HL-60/S4 (cell line): ENCODE results near the gene GRID1.

Experiments
- in situ Hi-C: fragments of 300-500 bp; cut with MboI; formaldehyde crosslinking; loops from 2 replicates; pipeline ENCODE4 v1.14.3; 2022; ENCODE audit warnings: low sequenced_read_pairs

The GRID1 gene

DNA sequence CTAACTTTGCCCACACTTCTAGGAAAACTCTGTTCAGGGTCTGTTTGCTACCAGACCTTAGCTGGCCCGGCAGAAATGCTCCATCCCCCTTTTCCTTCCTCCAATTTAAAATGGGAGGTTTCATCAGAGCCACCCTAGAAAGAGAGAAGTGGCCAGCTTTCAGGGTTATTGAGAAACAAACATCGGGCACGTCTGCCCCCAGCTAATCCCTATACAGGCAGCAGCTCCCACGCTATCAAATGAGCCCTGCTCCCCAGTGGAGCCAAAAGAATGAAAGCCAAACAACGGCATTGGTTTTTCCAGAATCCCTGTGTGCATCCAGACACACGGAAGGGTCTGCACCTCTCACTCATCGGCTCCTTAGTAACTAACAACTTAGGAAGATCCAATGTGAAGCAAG lies 132.5 kb downstream of the GRID1 start:
- in situ Hi-C loops = no loop called here

DNA sequence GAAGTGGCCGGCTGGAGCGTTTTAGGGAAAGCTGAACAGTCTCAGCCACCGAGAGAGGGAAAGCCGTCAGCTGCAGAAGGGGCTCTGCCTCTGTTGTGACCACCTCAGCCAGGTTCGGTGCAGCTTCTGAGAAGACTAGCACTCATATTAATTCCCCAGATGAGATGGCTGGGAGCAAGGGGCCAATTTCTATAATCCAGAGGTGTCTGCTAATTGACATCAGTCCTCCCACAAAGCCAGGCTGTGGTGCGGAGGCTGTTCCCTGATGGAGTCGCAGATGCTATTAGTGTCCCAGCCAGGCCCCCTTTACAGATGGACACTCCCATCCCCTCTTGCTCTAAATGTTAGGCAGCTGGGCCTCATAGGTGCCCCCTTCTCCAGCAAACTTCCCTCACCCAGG lies 133.5 kb downstream of the GRID1 start:
- in situ Hi-C loops = no loop called here

DNA sequence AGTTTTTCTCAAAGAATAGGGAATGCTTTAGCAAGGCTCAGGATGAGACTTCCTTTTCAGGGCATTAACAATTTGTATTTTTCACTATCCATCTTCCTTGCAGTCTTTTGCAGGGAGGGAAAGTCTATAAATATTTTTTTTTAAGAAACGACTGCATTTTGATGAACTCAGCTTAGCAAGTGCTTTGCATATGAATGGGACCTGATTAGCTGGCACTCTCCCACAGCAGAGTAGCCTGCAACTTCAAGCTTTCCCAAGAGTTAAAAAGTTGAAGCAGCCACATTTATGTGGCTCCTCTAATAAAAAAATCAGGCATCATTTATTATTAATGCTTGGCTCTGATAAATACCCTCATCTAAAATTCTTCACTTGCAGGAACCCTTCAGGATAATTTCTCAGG lies 134.0 kb downstream of the GRID1 start:
- in situ Hi-C loops = no loop called here

DNA sequence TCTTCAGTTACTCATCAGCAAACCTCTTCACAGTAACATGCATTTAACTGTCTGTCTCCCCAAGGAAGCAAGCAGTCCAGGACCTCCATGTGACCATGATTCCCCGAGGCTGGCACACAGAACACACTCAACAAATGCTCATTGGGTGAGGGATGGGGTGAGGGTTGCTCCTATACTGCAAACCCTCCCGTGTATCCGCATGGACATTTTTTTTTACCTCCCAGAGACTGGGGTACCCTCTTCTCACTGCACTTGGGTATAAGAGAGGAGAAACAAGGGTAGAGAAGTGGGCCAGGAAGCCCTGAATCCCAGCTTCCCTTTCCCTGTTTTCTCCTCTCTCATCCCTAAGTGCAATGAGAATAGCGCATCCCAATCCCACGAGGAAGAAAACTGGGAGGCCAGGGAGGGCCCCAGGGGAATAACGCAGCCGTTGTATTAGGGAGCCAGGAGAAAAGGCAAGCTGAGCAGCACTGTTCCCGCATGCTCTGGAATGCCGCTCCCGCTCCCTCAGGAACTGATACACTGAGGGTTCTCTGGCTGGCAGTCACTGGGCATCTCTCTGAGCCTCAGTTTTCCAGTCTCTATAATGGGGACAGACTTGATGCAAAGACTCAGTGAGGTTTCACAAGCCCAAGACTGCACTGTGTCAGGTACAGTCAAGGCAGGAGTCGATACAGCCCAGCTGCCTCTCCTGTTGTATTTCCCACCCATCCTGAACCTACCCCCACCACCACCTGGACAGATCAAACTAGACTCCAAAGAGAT lies 134.6 kb downstream of the GRID1 start:
- in situ Hi-C loops = no loop called here

DNA sequence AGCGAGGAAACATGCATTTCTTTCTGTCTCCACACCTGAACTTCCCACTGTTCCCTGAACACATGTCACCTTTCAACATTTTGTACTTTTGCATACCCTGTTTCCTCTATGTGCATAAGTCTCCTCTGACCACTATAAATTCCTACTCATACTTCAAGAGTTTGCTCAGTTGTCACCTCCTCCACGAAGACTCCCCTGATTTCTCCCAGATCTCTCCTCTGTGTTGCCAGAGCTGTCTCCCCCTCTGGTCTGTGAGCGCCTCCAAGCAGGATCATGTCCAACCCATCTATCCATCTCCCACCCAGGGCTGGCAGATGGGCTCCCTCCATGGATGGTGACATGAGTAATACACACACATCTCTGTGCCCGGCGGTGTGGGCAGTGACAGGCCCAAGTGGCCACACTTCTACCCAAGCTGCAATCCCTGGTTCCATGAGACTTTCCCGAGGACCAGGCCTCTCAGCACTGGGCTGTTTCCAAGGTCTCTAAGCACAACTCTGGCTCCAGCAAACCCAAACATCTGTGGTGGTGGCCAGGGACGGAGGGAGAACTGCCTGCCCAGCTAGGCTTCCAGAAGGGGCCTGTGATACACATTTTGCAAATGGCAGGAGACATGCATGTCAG lies 135.9 kb downstream of the GRID1 start:
- in situ Hi-C loops = no loop called here

DNA sequence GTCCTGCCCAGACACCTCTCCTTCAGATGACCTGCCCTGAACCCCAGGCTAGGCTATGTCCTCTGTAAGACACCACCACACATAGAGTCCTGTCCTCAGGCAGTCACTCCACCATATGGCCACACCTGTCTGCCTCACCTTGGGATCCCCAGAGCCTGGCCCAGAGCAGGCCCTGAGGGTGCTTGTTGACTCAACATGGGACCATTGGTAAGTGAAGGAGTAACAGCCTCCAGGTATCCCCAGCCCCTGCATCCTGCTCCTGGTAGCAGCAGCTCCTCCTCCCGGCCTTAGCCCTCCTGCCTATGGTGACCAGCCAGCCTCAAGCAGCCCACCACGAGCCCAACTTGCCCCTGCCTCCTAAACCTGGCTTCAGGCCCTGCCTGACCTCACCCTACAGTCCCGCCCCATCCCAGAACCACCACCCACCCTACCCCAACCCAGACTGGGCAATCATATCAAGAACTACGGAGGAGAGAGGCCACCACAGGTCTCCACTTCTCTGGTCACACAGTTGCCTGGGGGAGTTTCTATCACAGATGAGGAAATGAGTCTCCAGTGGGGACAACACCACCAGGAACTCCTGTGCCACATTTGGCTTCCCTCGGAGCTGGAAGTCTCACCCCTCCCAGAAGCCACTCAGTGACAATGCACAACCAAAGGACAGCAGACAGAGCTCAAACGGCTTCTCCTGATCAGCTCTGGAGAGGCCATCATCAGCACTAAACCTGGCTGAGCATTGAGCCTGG lies 136.6 kb downstream of the GRID1 start:
- in situ Hi-C loops = no loop called here

DNA sequence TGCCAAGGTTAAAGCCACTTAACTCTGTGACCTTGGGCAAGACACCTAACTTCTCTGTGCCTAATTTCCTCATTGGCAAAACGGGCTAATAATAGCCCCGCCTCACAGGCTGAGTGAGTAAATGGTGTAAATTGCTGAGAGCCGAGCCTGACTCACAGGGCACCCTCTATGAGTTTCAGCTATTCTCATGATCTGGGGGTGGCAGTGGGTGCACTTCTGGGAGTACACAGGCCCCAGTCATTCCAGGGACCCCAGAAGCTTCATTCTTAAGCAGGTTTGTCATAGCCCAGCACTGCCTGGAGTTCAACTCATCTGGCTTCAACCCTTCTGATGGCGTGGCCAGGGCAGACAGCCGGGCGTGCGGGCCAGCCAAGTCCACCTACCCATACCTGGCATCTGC lies 137.2 kb downstream of the GRID1 start:
- in situ Hi-C loops = no loop called here

DNA sequence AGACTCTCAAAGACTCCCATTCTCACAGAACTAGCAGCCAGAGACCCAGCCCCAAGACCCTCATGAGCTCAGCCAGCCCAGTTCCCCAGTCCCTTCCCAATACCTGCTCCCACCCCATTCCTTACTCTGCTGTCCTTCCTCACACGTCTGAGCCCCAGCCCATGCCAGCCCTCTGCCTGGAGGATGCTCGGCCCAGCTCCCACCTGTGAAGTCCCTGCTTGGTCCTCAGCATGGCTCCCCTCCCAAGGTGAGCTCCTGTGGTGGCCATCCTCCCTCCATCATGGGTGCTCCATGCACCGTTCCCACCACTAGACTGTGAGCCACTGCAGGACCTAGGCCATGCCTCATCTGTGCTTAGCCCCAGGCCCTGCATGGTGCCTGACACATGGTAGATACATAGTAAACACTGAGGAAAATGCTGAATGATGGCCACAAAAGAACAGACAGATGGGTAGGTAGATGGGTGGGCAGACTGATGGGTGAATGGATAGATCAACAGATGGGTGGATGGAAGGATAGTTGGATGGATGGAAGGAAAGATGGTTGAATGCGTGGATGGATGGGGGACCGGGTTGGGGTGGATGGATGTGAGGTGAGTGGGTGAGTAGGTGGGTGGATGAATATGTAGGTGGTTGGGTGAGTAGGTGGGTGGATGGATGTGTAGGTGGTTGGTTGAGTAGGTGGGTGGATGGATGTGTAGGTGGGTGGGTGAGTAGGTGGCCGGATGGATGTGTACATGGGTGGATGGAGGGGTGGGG lies 138.9 kb downstream of the GRID1 start:
- in situ Hi-C loops = no loop called here

DNA sequence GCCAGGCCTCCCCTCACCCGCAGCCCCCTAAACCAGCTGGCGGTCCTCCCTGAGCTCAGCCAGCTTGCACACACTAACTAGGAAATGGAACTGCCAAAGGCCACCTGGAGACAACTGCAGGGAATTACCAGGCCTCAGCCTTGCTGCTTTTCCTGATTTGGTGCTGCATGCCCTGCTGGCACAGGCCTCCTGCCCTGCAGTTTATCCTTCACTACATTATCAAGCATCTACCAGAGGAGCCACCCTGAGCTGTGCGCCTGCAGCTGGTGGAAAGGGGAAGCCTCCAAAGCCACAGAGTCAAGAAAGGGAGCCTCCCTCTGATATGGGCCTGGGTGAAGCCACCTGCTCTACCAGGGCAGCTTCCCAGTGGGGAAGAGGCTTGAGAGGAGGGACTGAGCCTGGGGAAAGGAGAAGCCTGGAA lies 139.8 kb downstream of the GRID1 start:
- in situ Hi-C loops = no loop called here

DNA sequence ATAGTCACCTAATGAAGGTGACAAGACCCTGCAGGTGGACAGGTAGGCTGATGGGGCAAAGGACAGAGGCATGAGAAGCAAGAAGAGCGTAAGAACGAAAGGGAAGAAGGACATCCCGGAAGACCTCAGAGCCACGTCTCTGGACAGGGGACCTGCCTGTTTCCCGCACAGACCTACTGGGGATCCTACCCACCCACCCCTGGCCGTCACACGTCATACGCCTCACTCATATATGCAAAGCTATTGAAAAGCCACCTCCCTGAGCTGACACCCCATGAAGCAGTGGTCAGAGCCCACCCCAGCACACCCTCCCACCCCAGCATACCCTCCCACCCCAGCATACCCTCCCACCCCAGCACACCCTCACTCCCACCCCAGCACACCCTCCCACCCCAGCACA lies 140.6 kb downstream of the GRID1 start:
- in situ Hi-C loops = no loop called here

DNA sequence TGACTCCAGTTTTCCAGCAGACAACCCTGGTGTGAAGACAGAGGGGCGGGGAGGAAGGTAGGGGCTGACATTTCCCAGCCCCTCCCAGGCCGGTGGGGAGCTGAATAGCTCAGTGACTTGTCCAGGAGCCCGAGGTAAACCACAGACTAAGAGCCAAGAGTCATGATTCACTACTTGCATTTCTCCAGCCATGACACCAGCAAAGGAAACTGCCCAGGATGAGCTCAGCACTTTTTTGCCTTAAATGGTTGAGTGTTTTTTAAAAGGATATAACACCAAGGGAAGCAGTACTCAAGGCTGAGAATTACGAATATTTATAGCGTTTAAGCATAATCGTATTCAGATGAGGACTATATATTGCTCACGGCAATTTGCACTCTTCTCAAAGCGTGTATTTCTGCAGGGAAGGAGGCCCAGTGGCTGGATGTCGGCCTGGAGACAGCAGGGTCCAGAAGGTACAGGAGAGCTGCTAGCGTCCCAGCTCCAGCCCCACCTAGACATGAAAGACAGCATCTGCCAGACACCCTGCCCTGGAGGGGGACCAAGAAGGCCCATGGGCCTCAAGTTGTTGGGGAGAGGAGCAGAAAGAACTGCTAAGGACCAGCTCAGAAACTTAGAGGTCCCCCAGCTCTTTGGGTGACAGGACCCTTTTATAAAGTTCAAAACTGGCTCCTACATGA lies 141.4 kb downstream of the GRID1 start:
- in situ Hi-C loops = no loop called here

DNA sequence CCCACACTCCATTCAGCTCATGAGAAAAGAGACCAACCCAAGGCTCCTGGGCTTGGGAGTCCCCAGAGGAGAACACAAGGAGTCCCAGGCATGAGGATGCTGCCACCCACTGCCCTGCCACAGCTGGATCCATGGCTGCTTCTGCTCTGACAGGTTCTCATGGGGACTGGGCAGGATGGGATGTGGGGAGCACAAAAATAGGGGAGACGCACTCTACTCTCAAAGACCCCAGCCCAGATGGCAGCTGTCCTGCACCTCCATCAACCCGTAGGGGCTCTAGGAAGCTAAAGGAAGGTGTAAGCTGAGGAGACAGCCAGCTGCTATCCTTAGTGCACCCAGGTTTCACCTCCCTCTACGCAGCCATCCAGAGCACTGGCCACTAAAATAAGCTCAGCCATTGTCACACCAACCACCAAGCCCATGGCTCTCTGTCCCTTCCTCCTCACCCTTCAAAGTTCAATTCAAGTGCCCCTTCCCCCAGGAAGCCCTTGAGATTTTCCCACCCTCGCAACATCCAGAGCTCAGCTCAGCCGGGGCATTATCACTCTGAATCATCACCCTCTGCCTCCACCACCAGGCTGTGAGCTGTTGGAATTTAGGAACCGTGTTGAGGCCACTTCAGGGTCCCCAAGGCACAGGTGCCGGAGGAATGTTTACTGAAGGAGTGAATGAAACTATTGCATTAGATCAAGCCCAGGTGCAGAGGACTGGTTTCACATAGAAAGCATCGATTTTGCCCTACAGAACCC lies 142.1 kb downstream of the GRID1 start:
- in situ Hi-C loops = no loop called here

DNA sequence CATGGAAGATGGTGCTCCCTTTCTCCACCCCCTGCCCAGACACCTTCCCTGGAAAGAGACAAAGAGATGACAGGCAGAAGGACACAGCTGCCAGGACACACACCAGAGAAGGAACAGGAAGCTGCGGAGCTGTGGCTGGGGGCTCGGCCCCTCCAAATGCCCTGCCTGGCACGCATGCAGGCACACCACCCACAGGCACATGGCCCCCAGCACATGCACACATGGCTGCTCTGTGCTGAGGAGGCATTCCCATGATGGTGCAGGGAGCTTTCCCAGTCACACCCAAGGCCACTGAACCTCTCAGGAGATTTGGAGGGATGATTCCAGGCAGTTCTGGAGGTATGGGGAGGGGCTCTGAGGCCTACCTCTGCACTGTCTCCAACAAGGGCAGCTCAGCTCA lies 143.3 kb downstream of the GRID1 start:
- in situ Hi-C loops = no loop called here

DNA sequence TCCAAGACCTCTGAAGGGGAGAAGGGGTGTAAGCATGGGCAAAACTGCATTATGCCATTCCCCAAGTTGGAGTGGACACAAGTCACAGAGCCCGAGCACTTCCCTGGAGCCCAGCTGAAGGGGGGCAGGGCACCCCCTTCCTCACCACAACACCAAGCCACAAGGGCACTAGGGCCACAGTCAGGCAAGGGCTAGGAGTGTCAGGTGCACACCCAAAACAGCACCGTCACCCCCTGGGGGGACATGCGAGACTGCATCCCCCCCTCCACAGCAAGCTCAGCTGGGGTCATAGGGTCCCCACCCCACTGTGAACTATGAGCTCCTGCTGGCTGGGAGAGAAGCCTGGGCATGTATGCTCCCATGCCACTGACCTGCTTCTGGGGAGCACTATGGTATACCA lies 143.9 kb downstream of the GRID1 start:
- in situ Hi-C loops = no loop called here

DNA sequence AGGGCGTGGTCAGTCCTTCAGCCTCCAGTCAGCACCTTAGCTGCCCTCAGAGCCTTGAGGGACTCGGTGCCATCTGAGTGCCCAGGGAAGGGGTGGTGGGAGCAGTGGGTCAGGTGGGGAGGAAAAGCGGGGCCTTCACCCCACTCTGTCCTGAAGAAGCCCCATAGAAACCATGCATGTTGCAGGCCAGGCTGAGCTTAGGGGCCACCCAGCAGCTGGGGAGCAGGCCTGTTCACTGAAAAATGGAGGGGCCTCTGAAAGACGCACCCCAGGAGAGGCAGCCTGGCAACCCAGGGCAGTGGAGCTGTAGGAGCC lies 144.3 kb downstream of the GRID1 start:
- in situ Hi-C loops = no loop called here

DNA sequence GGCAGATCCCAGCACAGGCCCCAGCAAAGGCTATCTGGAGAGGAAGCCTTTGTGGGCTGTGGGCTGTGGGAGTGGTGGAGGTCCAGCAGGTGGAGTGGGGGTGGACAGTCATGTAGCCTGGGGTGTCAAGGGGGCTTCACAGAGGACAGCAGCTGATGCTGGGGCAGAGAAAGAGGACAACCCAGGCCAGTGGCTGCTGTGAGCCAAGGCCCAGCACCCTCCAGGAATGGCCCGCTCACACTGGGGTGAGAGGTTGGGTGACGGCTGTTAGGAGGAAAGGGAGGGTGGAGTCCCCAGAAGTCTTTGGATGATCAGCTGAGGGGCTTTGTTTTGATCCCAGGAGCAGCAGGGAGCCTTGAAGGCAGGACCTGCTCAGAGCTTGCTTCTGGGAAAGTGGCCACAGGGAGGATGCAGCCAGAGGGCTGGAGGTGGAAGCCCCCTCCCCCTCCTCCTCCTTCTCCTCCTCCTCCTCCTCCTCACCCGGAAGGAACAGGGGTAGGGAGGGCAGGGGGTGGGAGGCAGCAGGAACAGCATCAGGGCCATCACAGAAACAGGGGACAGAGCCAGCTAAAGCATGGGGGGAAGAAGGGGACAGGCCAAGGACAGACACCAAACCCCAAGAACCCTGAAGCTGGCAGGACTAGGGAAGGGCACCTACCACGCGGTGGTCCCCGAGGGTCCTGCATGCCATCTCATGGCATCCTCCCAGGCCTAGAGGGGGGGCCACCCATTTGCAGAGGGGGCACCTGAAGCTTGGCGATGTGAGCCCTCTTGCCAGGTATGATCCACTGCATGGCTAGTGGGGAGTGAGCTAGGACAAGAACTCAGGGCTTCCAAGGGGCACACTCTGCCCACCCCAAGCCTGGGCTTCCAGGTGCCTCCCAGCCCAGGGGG lies 144.9 kb downstream of the GRID1 start:
- in situ Hi-C loops = no loop called here

DNA sequence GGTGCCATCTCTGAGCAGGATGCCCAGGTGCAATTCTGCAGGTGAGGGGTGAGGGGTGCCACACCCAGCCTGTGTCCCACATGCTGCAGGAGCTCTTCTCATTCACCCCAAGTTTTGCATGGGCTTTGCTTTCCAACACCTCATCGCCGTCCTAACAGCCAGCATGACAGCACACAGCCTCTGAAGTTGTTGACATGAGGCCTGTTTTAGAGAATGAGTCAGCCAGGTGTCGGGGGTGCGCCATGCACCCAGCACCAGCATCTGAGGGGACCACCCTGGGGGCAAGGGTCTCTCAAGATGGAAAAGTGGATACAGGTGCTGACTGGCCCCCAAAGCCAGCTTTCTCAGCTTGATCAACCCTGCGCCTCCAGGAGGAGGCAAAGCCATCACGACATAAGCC lies 146.0 kb downstream of the GRID1 start:
- in situ Hi-C loops = no loop called here

DNA sequence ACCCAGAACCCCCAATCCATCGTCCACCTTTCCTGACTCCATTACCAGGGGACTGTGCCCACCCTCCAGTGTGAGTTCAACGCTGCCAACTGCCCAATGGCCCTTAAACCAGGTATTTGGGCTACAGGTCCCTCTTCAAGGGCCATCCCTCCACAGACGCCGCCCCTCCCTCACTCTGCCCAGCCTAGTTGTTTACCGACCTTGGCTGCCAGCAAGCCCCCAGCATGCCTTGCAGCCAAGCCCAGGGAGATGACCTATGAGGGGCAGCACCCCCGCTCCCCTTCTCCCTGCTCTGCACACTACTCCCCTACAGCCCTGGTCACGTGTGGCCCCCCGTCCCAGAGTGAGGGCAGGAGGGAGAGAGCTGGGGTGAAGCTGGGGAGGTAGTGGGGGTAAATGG lies 147.3 kb downstream of the GRID1 start:
- in situ Hi-C loops = no loop called here

DNA sequence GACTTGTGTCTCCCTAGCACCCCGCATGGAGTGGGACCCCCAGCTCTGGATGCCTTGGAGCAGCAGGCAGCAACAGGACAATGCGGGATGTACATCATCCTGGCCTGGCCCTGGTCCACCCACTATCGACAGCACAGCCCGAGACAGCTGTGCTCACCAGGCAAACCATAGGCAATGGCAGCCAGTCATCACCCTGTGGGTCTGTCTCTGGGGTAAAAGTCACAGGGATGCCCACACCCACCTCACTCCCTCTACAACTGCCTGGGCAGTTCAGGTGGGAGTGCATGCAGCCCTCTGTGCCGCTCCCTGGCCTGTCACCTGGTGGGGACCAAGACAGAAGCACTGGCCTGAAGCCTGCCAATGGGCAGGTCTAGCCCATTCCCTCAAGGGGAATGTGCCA lies 147.8 kb downstream of the GRID1 start:
- in situ Hi-C loops = no loop called here
